Smooth muscle cell (in vitro differentiated cells): Measurements from ENCODE around the gene GRB2. TPM values are rescaled to one million over a fixed set of nuclear protein-coding genes. Genes with fewer than 3 reads are reported as not detected.

Source experiments
- DNase-seq: peaks from one replicate; lab custom pipeline; 2025; ENCODE audit not compliant: unreplicated experiment; lab: John Stamatoyannopoulos, UW
- H2AFZ ChIP-seq: fragments of 200-600 bp; sonication (generic); 2 replicates; pipeline ENCODE4 v1.6.0; 2016; ENCODE audit warnings: antibody characterized with exemption, low read depth, mild to moderate bottlenecking
- H3F3A ChIP-seq: fragments of 200-600 bp; sonication (generic); 2 replicates; pipeline ENCODE4 v1.6.0; 2017; ENCODE audit warnings: antibody characterized with exemption, low read depth
- H3K27ac ChIP-seq: fragments of 200-600 bp; sonication (generic); 2 replicates; pipeline ENCODE4 v1.5.1; 2016; ENCODE audit warnings: low read depth, mild to moderate bottlenecking
- H3K27me3 ChIP-seq: fragments of 200-600 bp; sonication (generic); 2 replicates; pipeline ENCODE4 v1.6.1; 2016; ENCODE audit warnings: low read depth, mild to moderate bottlenecking
- H3K36me3 ChIP-seq: fragments of 200-600 bp; sonication (generic); 2 replicates; pipeline ENCODE4 v1.5.1; 2016; ENCODE audit warnings: low read depth
- H3K4me1 ChIP-seq: fragments of 200-600 bp; sonication (generic); 2 replicates; pipeline ENCODE4 v1.5.1; 2016; ENCODE audit warnings: low read depth
- H3K4me2 ChIP-seq: fragments of 200-600 bp; sonication (generic); 2 replicates; pipeline ENCODE4 v1.6.0; 2016; ENCODE audit warnings: mild to moderate bottlenecking
- H3K4me3 ChIP-seq: fragments of 200-600 bp; sonication (generic); 2 replicates; pipeline ENCODE4 v1.5.1; 2016; ENCODE audit warnings: mild to moderate bottlenecking
- H3K79me2 ChIP-seq: fragments of 200-600 bp; sonication (generic); 2 replicates; pipeline ENCODE4 v1.6.0; 2016; ENCODE audit warnings: low read depth, mild to moderate bottlenecking
- H3K9ac ChIP-seq: fragments of 200-600 bp; sonication (generic); 2 replicates; pipeline ENCODE4 v1.6.0; 2016; ENCODE audit warnings: low read depth
- H3K9me3 ChIP-seq: fragments of 200-600 bp; sonication (generic); replicated peaks from 2 replicates; pipeline ENCODE4 v1.5.1; 2016; ENCODE audit warnings: low read depth
- H4K20me1 ChIP-seq: fragments of 200-600 bp; sonication (generic); 2 replicates; pipeline ENCODE4 v1.6.0; 2016; ENCODE audit warnings: low read depth
- CTCF ChIP-seq: fragments of 200-600 bp; sonication (generic); IDR thresholded peaks from 2 replicates; pipeline ENCODE4 v1.5.1; 2017; ENCODE audit warnings: borderline replicate concordance, mild to moderate bottlenecking, antibody characterized with exemption; ENCODE audit not compliant: insufficient read depth, poor library complexity, severe bottlenecking
- WGBS: methylation state at CpG from one replicate; pipeline ENCODE4 v1.1.7; 2016; ENCODE audit warnings: low lambda C conversion rate; 5-methylcytosine and 5-hydroxymethylcytosine counted together
- polyA plus RNA-seq: library from polyadenylated mRNA; unstranded; fragments of >200 nt; fragmentation: Nextera tagmentation; extraction: Ambion mirVana; gene quantifications from 2 replicates; pipeline ENCODE4 v1.2.1, GENCODE V29; 2016
- total RNA-seq: library from RNA; depleted of rRNA; stranded (reverse); fragments of >200 nt; gene quantifications from 2 replicates; pipeline ENCODE4 v1.2.3, GENCODE V29; 2014

The GRB2 gene
- total and polyA plus RNA-seq, 2 experiments from 2014 or later, result 62.4 to 80.1 TPM

DNA sequence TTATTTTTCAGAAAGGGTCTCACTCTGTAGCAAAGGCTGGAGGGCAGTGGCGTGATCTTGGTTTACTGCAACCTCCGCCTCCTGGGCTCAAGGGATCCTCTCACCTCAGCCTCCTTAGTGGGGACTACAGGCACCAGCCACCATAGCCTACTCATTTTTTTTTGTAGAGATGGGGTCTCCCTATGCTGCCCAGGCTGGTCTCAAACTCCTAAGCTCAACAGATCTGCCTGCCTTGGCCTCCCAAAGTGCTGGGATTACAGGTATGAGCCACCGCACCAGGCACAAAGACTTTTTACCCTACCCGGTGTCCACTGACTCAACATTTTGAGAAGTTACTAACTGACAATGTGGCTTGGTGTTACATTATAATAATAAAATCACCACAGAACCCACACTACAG is 7.2 kb downstream of the GRB2 start:
- no peak overlapping the region for H3K4me2 ChIP-seq
- no peak overlapping the region for H3K4me3 ChIP-seq
- H3K79me2 ChIP-seq, result peaks cover 90% of the 10 kb centered on the region
- WGBS, result over 99% methylated on average over 4 of the region's 4 CpGs
- H2AFZ ChIP-seq, result no peak overlapping the region
- peaks cover 51% of the 10 kb centered on the region for H4K20me1 ChIP-seq
- H3K27me3 ChIP-seq, result no peaks in the 10 kb centered on the region
- H3F3A ChIP-seq, result peaks cover 4% of the 10 kb centered on the region
- H3K27ac ChIP-seq, result no peak overlapping the region
- no peak for DNase-seq
- H3K9me3 ChIP-seq, result no peaks in the 10 kb centered on the region
- no peak overlapping the region for H3K9ac ChIP-seq
- no peaks in the 10 kb centered on the region for H3K36me3 ChIP-seq
- peaks cover 12% of the 10 kb centered on the region for H3K4me1 ChIP-seq
- TF ChIP-seq CTCF, result no peak

DNA sequence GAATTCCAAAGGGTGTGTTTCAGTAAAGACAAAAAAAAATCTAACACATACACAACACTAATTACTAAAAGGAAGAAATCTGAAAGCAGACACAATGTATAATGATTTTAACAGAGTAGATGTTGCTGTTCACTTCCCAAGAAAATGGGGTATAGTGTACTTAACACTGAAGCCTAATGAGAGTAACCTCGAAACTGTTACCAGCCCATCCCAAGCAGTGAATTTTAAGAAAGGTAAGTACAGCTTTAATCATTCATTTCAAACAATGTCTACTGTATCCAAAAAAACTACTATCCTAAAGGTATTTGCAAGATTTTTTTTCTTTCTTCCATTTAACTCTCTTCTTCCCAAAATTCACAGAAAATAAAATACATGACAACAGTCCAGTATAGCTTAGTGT is 8.3 kb downstream of the GRB2 start:
- no peaks in the 10 kb centered on the region for H3K36me3 ChIP-seq
- TF ChIP-seq CTCF, result no peak
- H3K4me2 ChIP-seq, result no peak overlapping the region
- H3K79me2 ChIP-seq, result peaks cover 91% of the 10 kb centered on the region
- DNase-seq, result no peak
- peaks cover 22% of the 10 kb centered on the region for H3K4me1 ChIP-seq
- H2AFZ ChIP-seq, result no peak overlapping the region
- no peaks in the 10 kb centered on the region for H3K9me3 ChIP-seq
- H3F3A ChIP-seq, result peaks cover 10% of the 10 kb centered on the region
- 94% methylated on average over 1 of the region's 1 CpG for WGBS
- no peaks in the 10 kb centered on the region for H3K27me3 ChIP-seq
- no peak overlapping the region for H3K4me3 ChIP-seq
- peaks cover 43% of the 10 kb centered on the region for H4K20me1 ChIP-seq
- H3K9ac ChIP-seq, result no peak overlapping the region
- peak overlapping the region; percentile 17 for H3K27ac ChIP-seq

DNA sequence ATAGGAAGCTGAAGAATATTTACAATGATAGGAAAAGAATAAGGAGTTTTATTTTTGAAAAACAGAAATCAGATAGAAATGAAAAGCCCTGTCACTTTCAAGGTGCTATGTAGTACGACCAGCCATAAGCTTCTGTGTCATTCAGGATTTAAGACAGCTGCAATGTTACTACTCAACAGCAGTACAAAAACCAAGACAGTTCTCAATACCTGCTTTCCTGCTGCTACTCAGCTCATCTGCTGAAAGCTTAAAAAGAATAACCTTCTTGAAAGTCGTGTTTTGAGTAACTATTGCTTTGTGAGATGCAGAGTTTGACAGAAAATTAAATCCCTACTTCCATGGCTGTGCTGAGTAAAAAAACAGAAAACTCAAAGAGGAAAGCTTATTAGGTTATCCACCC is 8.7 kb downstream of the GRB2 start:
- Histone ChIP-seq H3F3A (peaks cover 10% of the 10 kb centered on the region), H3K27ac (peak overlapping the region; percentile 17), H3K9ac (no peak overlapping the region), H2AFZ (no peak overlapping the region), H3K4me1 (peaks cover 27% of the 10 kb centered on the region), H3K4me3 (no peak overlapping the region), H3K27me3 (no peaks in the 10 kb centered on the region), H3K36me3 (no peaks in the 10 kb centered on the region), H3K9me3 (no peaks in the 10 kb centered on the region), H4K20me1 (peaks cover 39% of the 10 kb centered on the region), H3K4me2 (no peak overlapping the region), H3K79me2 (peaks cover 91% of the 10 kb centered on the region)
- no peak for TF ChIP-seq CTCF
- no peak for DNase-seq
- WGBS, result 78% methylated on average over 2 of the region's 2 CpGs

DNA sequence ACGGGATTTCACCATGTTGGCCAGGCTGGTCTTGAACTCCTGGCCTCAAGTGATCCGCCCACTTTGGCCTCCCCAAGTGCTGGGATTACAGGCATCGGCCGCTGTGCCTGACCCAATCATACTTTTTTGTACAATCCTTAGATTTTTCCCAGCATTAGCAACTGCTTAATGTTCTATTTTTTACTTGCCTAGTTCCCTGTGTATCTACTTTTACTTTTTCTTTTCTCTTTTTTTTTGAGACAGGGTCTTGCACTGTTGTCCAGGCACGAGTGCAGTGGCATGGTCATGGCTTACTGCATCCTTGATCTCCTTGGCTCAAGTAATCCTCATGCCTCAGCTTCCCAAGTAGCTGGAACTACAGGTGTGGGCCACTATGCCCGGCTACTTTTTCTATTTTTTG is 9.5 kb downstream of the GRB2 start:
- Histone ChIP-seq H3K4me3 (no peak overlapping the region), H3K9me3 (no peaks in the 10 kb centered on the region), H3K27me3 (no peaks in the 10 kb centered on the region), H3K9ac (no peak overlapping the region), H3K79me2 (peaks cover 92% of the 10 kb centered on the region), H3K36me3 (no peaks in the 10 kb centered on the region), H3K27ac (peak overlapping the region; percentile 58), H3K4me2 (no peak overlapping the region), H3K4me1 (peaks cover 27% of the 10 kb centered on the region), H3F3A (peaks cover 10% of the 10 kb centered on the region), H2AFZ (no peak overlapping the region), H4K20me1 (peaks cover 35% of the 10 kb centered on the region)
- 96% methylated on average over 6 of the region's 6 CpGs for WGBS
- DNase-seq, result no peak
- TF ChIP-seq CTCF, result no peak
